ENCODE data around the gene VAMP8. TPM values are rescaled to one million over a fixed set of nuclear protein-coding genes. Genes with fewer than 3 reads are reported as not detected.

Gene VAMP8
- total and polyA plus RNA-seq, 2 of the 8 experiments (the other 6 are each of a cell fraction or from before 2014, with no cell fraction given), result 34.4 to 69.7 TPM

GRCh38 chr2:85541262-85541661 lies 36.1 kb upstream of the VAMP8 start:
- no peak overlapping the region for H2BK20ac ChIP-seq (ENCODE audit: low read length)
- H3K79me1 ChIP-seq (ENCODE audit: low read depth, low read length), result no peaks in the 10 kb centered on the region
- H2BK120ac ChIP-seq (replicated peaks; ENCODE audit: low read depth, low read length), result no peak overlapping the region
- H4K8ac ChIP-seq (ENCODE audit: extremely low read depth, insufficient read depth, low read length), result no peak overlapping the region
- H3K4me3 ChIP-seq (ENCODE audit: extremely low read depth in 1 of 4, insufficient read depth in 2 of 4, low read depth in 3 of 4, low read length in 4 of 4), result peak overlapping the region; percentile 87 to 100 (median 98); a peak in 7 of 8 replicates
- peaks cover 26 to 49% of the 10 kb centered on the region in 2 experiments for H3K79me2 ChIP-seq (ENCODE audit: control insufficient read depth in 1 of 2, insufficient read depth in 2 of 2, low read length in 2 of 2)
- H2BK5ac ChIP-seq (ENCODE audit: low read depth, low read length), result no peak overlapping the region
- FAIRE-seq (no peak), DNase-seq (ENCODE audit: low read depth in 1 of 2, low spot score in 2 of 2) (no peak)
- 83% methylated on average over 4 of the region's 4 CpGs; no CpG with 5 or more reads in 1 of the 2 experiments for WGBS, 2 experiments (ENCODE audit: extremely low coverage in 1 of 2, insufficient coverage in 1 of 2, insufficient read length in 1 of 2, insufficient replicate concordance in 2 of 2, low coverage in 1 of 2, low lambda C conversion rate in 2 of 2, missing lambda C conversion rate in 1 of 2)
- H2AK5ac ChIP-seq (ENCODE audit: low read depth, low read length), result no peak overlapping the region
- H3K23me2 ChIP-seq (ENCODE audit: low read depth, low read length), result no peaks in the 10 kb centered on the region; the same call in 1 of the 2 replicates
- H3K9me3 ChIP-seq (ENCODE audit: insufficient read depth in 2 of 2, low read depth in 1 of 2, low read length in 1 of 2), result no peaks in the 10 kb centered on the region
- H4K5ac ChIP-seq (ENCODE audit: insufficient read length, low read depth, low read length), result no peak overlapping the region
- H3K23ac ChIP-seq (ENCODE audit: insufficient read length), result no peak overlapping the region
- no peaks in the 10 kb centered on the region for H3K27me3 ChIP-seq (replicated peaks in 1 of 4; ENCODE audit: control insufficient read depth in 3 of 4, extremely low read depth in 1 of 4, insufficient read depth in 3 of 4, low read length in 3 of 4)
- H3K9ac ChIP-seq (replicated peaks in 1 of 4; ENCODE audit: extremely low read depth in 1 of 4, low read depth in 3 of 4, low read length in 3 of 4), result no peak overlapping the region
- H3K4ac ChIP-seq (replicated peaks; ENCODE audit: insufficient read length, low read depth, low read length), result no peak overlapping the region
- H3K56ac ChIP-seq (replicated peaks; ENCODE audit: insufficient read length, low read depth, low read length), result no peak overlapping the region
- POLR2A ChIA-PET (ENCODE audit: partially characterized antibody), result interaction anchor here (0.9 to 38.6 kb wide), 24 partner anchors 9 to 475 kb away, joined by 3 to 1889 read pairs (median 7); partner anchors contain the start of genes C2orf68, CAPG, GGCX and RNF181
- H2BK12ac ChIP-seq (ENCODE audit: low read depth, low read length), result no peak overlapping the region
- peak overlapping the region; percentile 77 to 85 for H3K4me2 ChIP-seq (ENCODE audit: insufficient read depth in 1 of 2, low read depth in 2 of 2, low read length in 2 of 2)
- peaks cover 25 to 30% of the 10 kb centered on the region in 2 experiments for H4K20me1 ChIP-seq (replicated peaks in 1 of 2; ENCODE audit: control insufficient read depth in 1 of 2, insufficient read depth in 2 of 2, low read length in 2 of 2)
- CTCF ChIA-PET (ENCODE audit: partially characterized antibody), result interaction anchor here (1.0 to 7.3 kb wide), 4 partner anchors 8 to 121 kb away, joined by 3 to 84 read pairs (median 58); partner anchors contain the start of gene SH2D6
- H3K27ac ChIP-seq (ENCODE audit: low read depth, low read length), result no peak overlapping the region
- H2AFZ ChIP-seq (ENCODE audit: low read length), result no peak overlapping the region
- H4K91ac ChIP-seq (replicated peaks; ENCODE audit: insufficient read length, low read length), result no peak overlapping the region
- H2BK15ac ChIP-seq (ENCODE audit: low read length), result no peak overlapping the region
- no peak overlapping the region for H3K18ac ChIP-seq (ENCODE audit: extremely low read depth, low read length)
- H3K14ac ChIP-seq (ENCODE audit: insufficient read length), result no peak overlapping the region
- H3K36me3 ChIP-seq (ENCODE audit: control insufficient read depth in 2 of 4, insufficient read depth in 4 of 4, low read length in 3 of 4), result peaks cover 33 to 64% (median 44%) of the 10 kb centered on the region in 4 experiments
- H3K4me1 ChIP-seq (replicated peaks in 1 of 4; ENCODE audit: control insufficient read depth in 3 of 4, insufficient read depth in 4 of 4, low read length in 3 of 4), result peaks cover 2 to 8% (median 5%) of the 10 kb centered on the region in 4 experiments; a peak in 4 of 7 replicates
- no peak for TF ChIP-seq USF2 (IDR thresholded peaks at IDR 0.05; ENCODE audit: low read length)
- TF ChIP-seq GABPA (IDR thresholded peaks at IDR 0.05; ENCODE audit: borderline replicate concordance, insufficient read depth, low read length), result no peak
- no peak for TF ChIP-seq EZH2 (IDR thresholded peaks at IDR 0.05; ENCODE audit: low read depth, low read length, severe bottlenecking)
- TF ChIP-seq RXRA (IDR thresholded peaks at IDR 0.05; ENCODE audit: insufficient read depth, low read depth, low read length), result no peak
- TF ChIP-seq RAD21 (IDR thresholded peaks at IDR 0.05 in 1 of 2, conservative IDR thresholded peaks at IDR 0.05 in 1 of 2; ENCODE audit: low read depth in 2 of 2, low read length in 2 of 2), result no peak
- TF ChIP-seq EGR1 (IDR thresholded peaks at IDR 0.05; ENCODE audit: borderline replicate concordance, low read depth, low read length), result no peak
- no peak for TF ChIP-seq KDM5A (IDR thresholded peaks at IDR 0.05; ENCODE audit: low read length)
- no peak for TF ChIP-seq YY1 (IDR thresholded peaks at IDR 0.05; ENCODE audit: low read depth, low read length)
- TF ChIP-seq SIN3A (conservative IDR thresholded peaks at IDR 0.05 in 1 of 2, IDR thresholded peaks at IDR 0.05 in 1 of 2; ENCODE audit: low read depth in 1 of 2, low read length in 2 of 2), result no peak
- no peak for TF ChIP-seq CHD1 (IDR thresholded peaks at IDR 0.05; ENCODE audit: low read depth, low read length)
- no peak for TF ChIP-seq JUND (IDR thresholded peaks at IDR 0.05; ENCODE audit: low read length)
- TF ChIP-seq SP1 (IDR thresholded peaks at IDR 0.05; ENCODE audit: low read depth, low read length), result no peak

Data from H1 (cell line).